Measurements from ENCODE around the gene METTL17. TPM values are rescaled to one million over a fixed set of nuclear protein-coding genes. Genes with fewer than 3 reads are reported as not detected.

Gene METTL17
- total and polyA plus RNA-seq, 2 of the 13 experiments (the other 11 are each of a cell fraction or from before 2014, with no cell fraction given), result 122 to 199 TPM

GRCh38 chr14:21040370-21040925 is 50.7 kb downstream of the METTL17 start (continued):
- TF ChIP-seq DRAP1 (CRISPR knock-in tag; IDR thresholded peaks at IDR 0.05) (no peak), ZNF44 (CRISPR knock-in tag; IDR thresholded peaks at IDR 0.05) (no peak), RAD21 (CRISPR knock-in tag; IDR thresholded peaks at IDR 0.05) (no peak), SAFB2 (CRISPR knock-in tag; IDR thresholded peaks at IDR 0.05; ENCODE audit: borderline replicate concordance, low read depth) (no peak), PITX1 (CRISPR knock-in tag; IDR thresholded peaks at IDR 0.05) (no peak), TAF1 (CRISPR knock-in tag; IDR thresholded peaks at IDR 0.05) (no peak), ZMYM3 (CRISPR knock-in tag; IDR thresholded peaks at IDR 0.05) (no peak), ZSCAN9 (CRISPR knock-in tag; IDR thresholded peaks at IDR 0.05; ENCODE audit: borderline replicate concordance) (peak; percentile 5; the same call in 1 of the 2 replicates), FOXJ3 (CRISPR knock-in tag; IDR thresholded peaks at IDR 0.05; ENCODE audit: borderline replicate concordance) (no peak), ZNF570 (CRISPR knock-in tag; IDR thresholded peaks at IDR 0.05; ENCODE audit: borderline replicate concordance) (no peak), ZNF20 (CRISPR knock-in tag; IDR thresholded peaks at IDR 0.05) (no peak), KLF12 (CRISPR knock-in tag; IDR thresholded peaks at IDR 0.05; ENCODE audit: borderline replicate concordance) (no peak), ZNF333 (CRISPR knock-in tag; IDR thresholded peaks at IDR 0.05; ENCODE audit: borderline replicate concordance) (0 out of 2 replicates have a peak, but pooled peaks have one; percentile 35), ZFX (CRISPR knock-in tag; IDR thresholded peaks at IDR 0.05; ENCODE audit: low read depth) (no peak), FOXP4 (CRISPR knock-in tag; IDR thresholded peaks at IDR 0.05) (no peak), ZNF30 (CRISPR knock-in tag; IDR thresholded peaks at IDR 0.05) (no peak), ZBTB7B (CRISPR knock-in tag; IDR thresholded peaks at IDR 0.05) (no peak), ATF2 (CRISPR knock-in tag; IDR thresholded peaks at IDR 0.05) (no peak), ZNF282 (IDR thresholded peaks at IDR 0.05; ENCODE audit: partially characterized antibody) (no peak), KDM5B (CRISPR knock-in tag; IDR thresholded peaks at IDR 0.05; ENCODE audit: borderline replicate concordance) (0 out of 2 replicates have a peak, but pooled peaks have one; percentile 18), ZNF3 (CRISPR knock-in tag; IDR thresholded peaks at IDR 0.05) (no peak), ZNF800 (CRISPR knock-in tag; IDR thresholded peaks at IDR 0.05) (no peak), ISX (CRISPR knock-in tag; conservative IDR thresholded peaks at IDR 0.05) (no peak), KDM6A (CRISPR knock-in tag; IDR thresholded peaks at IDR 0.05; ENCODE audit: low read depth) (no peak)

All from HepG2 (cell line).